H1 (cell line): ENCODE results near the gene SHC3. TPM values are rescaled to one million over a fixed set of nuclear protein-coding genes. Genes with fewer than 3 reads are reported as not detected.

Experiments used
- CTCF ChIA-PET: fragments of 300-600 bp; sonication (Branson Sonifier 250); formaldehyde crosslinking; loops from one replicate; lab custom pipeline; 2021; ENCODE audit not compliant: partially characterized antibody; lab: Charles Lee
- POLR2A ChIA-PET: fragments of 300-600 bp; sonication (Branson Sonifier 250); formaldehyde crosslinking; loops from one replicate; lab custom pipeline; 2021; ENCODE audit warnings: inconsistent platforms; ENCODE audit not compliant: partially characterized antibody; lab: Charles Lee
- DNase-seq, 2 experiments: peaks; one replicate each; pipeline versions ENCODE4 v3.0.0 to v3.0.0-alpha.2; 2010 to 2022; ENCODE audit warnings: low spot score in 2 of 2, low read depth in 1 of 2, mixed read lengths in 1 of 2
- FAIRE-seq: peaks from 2 replicates; lab custom pipeline; 2011; peaks lifted over from hg19 to GRCh38; lab: Jason Lieb, UNC
- H2AFZ ChIP-seq: 2 replicates; pipeline ENCODE4 v1.8.1; 2012; ENCODE audit warnings: low read length, inconsistent platforms
- H2AK5ac ChIP-seq: 2 replicates; pipeline ENCODE4 v1.6.1; 2013; ENCODE audit warnings: low read depth, low read length
- H2BK120ac ChIP-seq: replicated peaks from 2 replicates; pipeline ENCODE3; 2013; ENCODE audit warnings: low read depth, low read length, inconsistent platforms
- H2BK12ac ChIP-seq: 2 replicates; pipeline ENCODE4 v1.6.1; 2013; ENCODE audit warnings: low read depth, low read length
- H2BK15ac ChIP-seq: 2 replicates; pipeline ENCODE4 v1.6.1; 2013; ENCODE audit warnings: low read length
- H2BK20ac ChIP-seq: 2 replicates; pipeline ENCODE4 v1.6.1; 2013; ENCODE audit warnings: low read length
- H2BK5ac ChIP-seq: 2 replicates; pipeline ENCODE4 v1.6.1; 2013; ENCODE audit warnings: low read depth, low read length
- H3K14ac ChIP-seq: 2 replicates; pipeline ENCODE4 v1.6.1; 2013; ENCODE audit warnings: inconsistent platforms; ENCODE audit not compliant: insufficient read length
- H3K18ac ChIP-seq: 2 replicates; pipeline ENCODE4 v1.6.1; 2013; ENCODE audit warnings: low read length; ENCODE audit errors: extremely low read depth
- H3K23ac ChIP-seq: 2 replicates; pipeline ENCODE4 v1.6.1; 2013; ENCODE audit warnings: inconsistent platforms; ENCODE audit not compliant: insufficient read length
- H3K23me2 ChIP-seq: 2 replicates; pipeline ENCODE4 v1.6.1; 2013; ENCODE audit warnings: low read depth, low read length
- H3K27ac ChIP-seq: 2 replicates; pipeline ENCODE4 v1.6.1; 2011; ENCODE audit warnings: low read depth, low read length, inconsistent platforms
- H3K27me3 ChIP-seq, 4 experiments: replicated peaks in 1 of 4; 1 replicate in 1 of 4; 2 replicates in 3 of 4; pipeline versions ENCODE4 v1.6.1 to v1.8.1; 2011 to 2013; ENCODE audit warnings: low read length in 3 of 4, mild to moderate bottlenecking in 3 of 4, inconsistent platforms in 2 of 4, mixed read lengths in 2 of 4, moderate library complexity in 1 of 4; ENCODE audit not compliant: control insufficient read depth in 3 of 4, insufficient read depth in 3 of 4; ENCODE audit errors: extremely low read depth in 1 of 4
- H3K36me3 ChIP-seq, 4 experiments: 2 replicates each; pipeline versions ENCODE4 v1.6.1 to v1.8.1; 2011 to 2013; ENCODE audit warnings: mild to moderate bottlenecking in 4 of 4, low read length in 3 of 4, moderate library complexity in 2 of 4, control low read depth in 1 of 4, inconsistent platforms in 1 of 4; ENCODE audit not compliant: insufficient read depth in 4 of 4, control insufficient read depth in 2 of 4
- H3K4ac ChIP-seq: replicated peaks from 2 replicates; pipeline ENCODE3; 2013; ENCODE audit warnings: low read length, low read depth, mixed read lengths, inconsistent platforms; ENCODE audit not compliant: insufficient read length
- H3K4me1 ChIP-seq, 4 experiments: replicated peaks in 1 of 4; 1 replicate in 1 of 4; 2 replicates in 3 of 4; pipeline versions ENCODE4 v1.6.1 to v1.8.1; 2011 to 2013; ENCODE audit warnings: low read length in 3 of 4, inconsistent platforms in 2 of 4, mixed read lengths in 1 of 4; ENCODE audit not compliant: insufficient read depth in 4 of 4, control insufficient read depth in 3 of 4
- H3K4me2 ChIP-seq, 2 experiments: 2 replicates each; pipeline versions ENCODE4 v1.6.1 to v1.8.1; 2011 to 2013; ENCODE audit warnings: low read depth in 2 of 2, low read length in 2 of 2, control low read depth in 1 of 2, inconsistent platforms in 1 of 2, mild to moderate bottlenecking in 1 of 2; ENCODE audit not compliant: insufficient read depth in 1 of 2
- H3K4me3 ChIP-seq, 4 experiments: fragments of 200-600, 300-600 bp in 1 of 4; sonication (generic), shearing (Covaris generic), sonication (Bioruptor Twin) in 1 of 4; 2 replicates each; pipeline versions ENCODE4 v1.5.1 to v1.8.1; 2011 to 2016; ENCODE audit warnings: low read length in 4 of 4, low read depth in 3 of 4, control low read depth in 2 of 4, inconsistent platforms in 2 of 4, mild to moderate bottlenecking in 2 of 4, mixed read lengths in 1 of 4, moderate library complexity in 1 of 4; ENCODE audit not compliant: insufficient read depth in 2 of 4; ENCODE audit errors: extremely low read depth in 1 of 4
- H3K56ac ChIP-seq: replicated peaks from 2 replicates; pipeline ENCODE3; 2013; ENCODE audit warnings: low read depth, mild to moderate bottlenecking, mixed read lengths, low read length, inconsistent platforms; ENCODE audit not compliant: insufficient read length
- H3K79me1 ChIP-seq: 2 replicates; pipeline ENCODE4 v1.6.1; 2013; ENCODE audit warnings: low read depth, low read length, control low read depth
- H3K79me2 ChIP-seq, 2 experiments: 2 replicates each; pipeline versions ENCODE4 v1.6.1 to v1.8.1; 2012 to 2013; ENCODE audit warnings: low read length in 2 of 2, mild to moderate bottlenecking in 2 of 2, inconsistent platforms in 1 of 2; ENCODE audit not compliant: insufficient read depth in 2 of 2, control insufficient read depth in 1 of 2
- H3K9ac ChIP-seq, 4 experiments: replicated peaks in 1 of 4; 1 replicate in 1 of 4; 2 replicates in 3 of 4; pipeline versions ENCODE4 v1.6.1 to v1.8.1; 2011 to 2013; ENCODE audit warnings: low read depth in 3 of 4, low read length in 3 of 4, control low read depth in 2 of 4, mild to moderate bottlenecking in 2 of 4, moderate library complexity in 2 of 4, inconsistent platforms in 1 of 4; ENCODE audit errors: extremely low read depth in 1 of 4
- H3K9me3 ChIP-seq, 2 experiments: 2 replicates each; pipeline versions ENCODE4 v1.6.1 to v1.8.1; 2012 to 2013; ENCODE audit warnings: mild to moderate bottlenecking in 2 of 2, moderate library complexity in 2 of 2, control low read depth in 1 of 2, inconsistent platforms in 1 of 2, low read depth in 1 of 2, low read length in 1 of 2, mixed read lengths in 1 of 2; ENCODE audit not compliant: insufficient read depth in 2 of 2
- H4K20me1 ChIP-seq, 2 experiments: replicated peaks in 1 of 2; 2 replicates each; pipeline versions ENCODE3 to v1.8.1; 2011 to 2013; ENCODE audit warnings: inconsistent platforms in 2 of 2, low read length in 2 of 2, mild to moderate bottlenecking in 1 of 2; ENCODE audit not compliant: insufficient read depth in 2 of 2, control insufficient read depth in 1 of 2
- H4K5ac ChIP-seq: 2 replicates; pipeline ENCODE4 v1.6.1; 2013; ENCODE audit warnings: low read length, low read depth, mixed read lengths, inconsistent platforms; ENCODE audit not compliant: insufficient read length
- H4K8ac ChIP-seq: 2 replicates; pipeline ENCODE4 v1.8.0; 2013; ENCODE audit warnings: mild to moderate bottlenecking, moderate library complexity, low read length, inconsistent platforms; ENCODE audit not compliant: insufficient read depth; ENCODE audit errors: extremely low read depth
- H4K91ac ChIP-seq: replicated peaks from 2 replicates; pipeline ENCODE3; 2013; ENCODE audit warnings: low read length, mixed read lengths, inconsistent platforms; ENCODE audit not compliant: insufficient read length
- ATF3 ChIP-seq: IDR thresholded peaks from 2 replicates; pipeline ENCODE4 v1.6.1; 2011; ENCODE audit warnings: low read depth, mild to moderate bottlenecking, low read length; ENCODE audit not compliant: insufficient read depth
- BACH1 ChIP-seq: IDR thresholded peaks from 2 replicates; pipeline ENCODE4 v1.6.1; 2012; ENCODE audit warnings: low read length, improper control_type of control experiment
- BCL11A ChIP-seq, 2 experiments: IDR thresholded peaks; one replicate each; pipeline ENCODE4 v1.6.1; 2011; ENCODE audit warnings: low read depth in 2 of 2, low read length in 2 of 2, mild to moderate bottlenecking in 2 of 2
- CBX8 ChIP-seq: fragments of 300-800, 300-1000 bp; sonication (generic); IDR thresholded peaks from 2 replicates; pipeline ENCODE4 v1.7.1; 2016; ENCODE audit warnings: low read depth, low read length, borderline replicate concordance
- CHD1 ChIP-seq: IDR thresholded peaks from 2 replicates; pipeline ENCODE4 v1.6.1; 2012; ENCODE audit warnings: low read depth, low read length, improper control_type of control experiment
- GABPA ChIP-seq: IDR thresholded peaks from 2 replicates; pipeline ENCODE4 v1.6.1; 2011; ENCODE audit warnings: mild to moderate bottlenecking, low read length, moderate library complexity, borderline replicate concordance; ENCODE audit not compliant: insufficient read depth
- JUN ChIP-seq: IDR thresholded peaks from 2 replicates; pipeline ENCODE4 v1.6.1; 2011; ENCODE audit warnings: low read depth, mild to moderate bottlenecking, improper control_type of control experiment, low read length
- KDM4A ChIP-seq: IDR thresholded peaks from one replicate; pipeline ENCODE4 v1.7.1; 2012; ENCODE audit warnings: low read depth, mild to moderate bottlenecking, moderate library complexity, low read length, inconsistent platforms; ENCODE audit not compliant: severe bottlenecking
- NANOG ChIP-seq: IDR thresholded peaks from 2 replicates; pipeline ENCODE4 v1.6.1; 2011; ENCODE audit warnings: low read length, low read depth, mild to moderate bottlenecking, inconsistent platforms; ENCODE audit not compliant: insufficient read depth, poor library complexity, severe bottlenecking
- POLR2A ChIP-seq, 2 experiments: IDR thresholded peaks; 1 replicate in 1 of 2; 2 replicates in 1 of 2; pipeline ENCODE4 v1.6.1; 2011; ENCODE audit warnings: low read depth in 2 of 2, low read length in 2 of 2, mild to moderate bottlenecking in 2 of 2; ENCODE audit errors: control extremely low read depth in 1 of 2
- POLR2AphosphoS5 ChIP-seq: IDR thresholded peaks from 2 replicates; pipeline ENCODE4 v1.6.1; 2011; ENCODE audit warnings: low read depth, low read length
- TAF1 ChIP-seq: IDR thresholded peaks from 2 replicates; pipeline ENCODE4 v1.6.1; 2011; ENCODE audit warnings: mild to moderate bottlenecking, low read depth, low read length
- TCF12 ChIP-seq: IDR thresholded peaks from 2 replicates; pipeline ENCODE4 v1.6.1; 2011; ENCODE audit warnings: low read depth, mild to moderate bottlenecking, low read length
- USF2 ChIP-seq: IDR thresholded peaks from 2 replicates; pipeline ENCODE4 v1.6.1; 2011; ENCODE audit warnings: low read length, improper control_type of control experiment
- polyA plus RNA-seq, 7 experiments: library from polyadenylated mRNA; depleted of rRNA in 3 of 7; stranded (reverse) in 5 of 7; unstranded in 2 of 7; fragments of >200 nt in 5 of 7; fragments of 200-250 nt in 2 of 7; gene quantifications; 1 replicate in 5 of 7; 2 replicates in 1 of 7; 4 replicates in 1 of 7; pipeline versions ENCODE4 v1.2.1 to v1.2.3, GENCODE V29; 2011 to 2013; ENCODE audit warnings: missing spikeins in 2 of 7, mixed read lengths in 2 of 7
- total RNA-seq: library from RNA; stranded (reverse); fragmentation: NEBNext Ultra II Directional; extraction: Animal tissue kit (Norgen Biotek cat#: 25700); gene quantifications from 2 replicates; pipeline ENCODE4 v1.2.1, GENCODE V29; 2021
- TF ChIP-seq, protein P1 (sequence below): IDR thresholded peaks from 2 replicates; pipeline ENCODE4 v1.6.1; 2012; ENCODE audit warnings: inconsistent platforms

SHC3 gene
- total and polyA plus RNA-seq, 2 of the 8 experiments (the other 6 are each of a cell fraction or from before 2014, with no cell fraction given), result 1.4 to 7.1 TPM

- H3K27me3 ChIP-seq, result no peaks in the 10 kb centered on the region
- no peak overlapping the region for H2BK15ac ChIP-seq
- no peak overlapping the region for H3K18ac ChIP-seq
- CTCF ChIA-PET, result no interaction called here
- no peak overlapping the region for H3K27ac ChIP-seq
- H4K20me1 ChIP-seq, result no peaks in the 10 kb centered on the region
- H3K56ac ChIP-seq, result no peak overlapping the region
- H3K4me1 ChIP-seq, result no peaks in the 10 kb centered on the region
- H2BK120ac ChIP-seq, result no peak overlapping the region
- H2BK5ac ChIP-seq, result no peak overlapping the region
- H3K79me2 ChIP-seq, result no peaks in the 10 kb centered on the region
- no peak for FAIRE-seq
- H3K23ac ChIP-seq, result no peak overlapping the region
- no peak overlapping the region for H3K4me3 ChIP-seq
- H2AK5ac ChIP-seq, result no peak overlapping the region
- H3K4me2 ChIP-seq, result no peak overlapping the region
- no peak overlapping the region for H4K91ac ChIP-seq
- POLR2A ChIA-PET, result no interaction called here
- no peaks in the 10 kb centered on the region for H3K79me1 ChIP-seq
- H3K14ac ChIP-seq, result no peak overlapping the region
- no peak overlapping the region for H2BK20ac ChIP-seq
- no peaks in the 10 kb centered on the region for H3K36me3 ChIP-seq
- no peaks in the 10 kb centered on the region for H3K23me2 ChIP-seq
- no peak overlapping the region for H4K5ac ChIP-seq
- H3K9me3 ChIP-seq, result 0 out of 4 replicates have a peak, but pooled peaks cover 0 to 3% of the 10 kb centered on the region in 2 experiments
- no peak overlapping the region for H3K4ac ChIP-seq
- H4K8ac ChIP-seq, result no peak overlapping the region
- H3K9ac ChIP-seq, result no peak overlapping the region
- H2BK12ac ChIP-seq, result no peak overlapping the region
- no peak for DNase-seq
- H2AFZ ChIP-seq, result no peak overlapping the region
- TF ChIP-seq KDM4A (no peak), BCL11A (IDR thresholded peaks at IDR 0.05; ENCODE audit: low read depth in 2 of 2, low read length in 2 of 2) (no peak), POLR2A (IDR thresholded peaks at IDR 0.05; ENCODE audit: control extremely low read depth in 1 of 2, low read depth in 2 of 2, low read length in 2 of 2) (no peak), TAF1 (no peak), CHD1 (no peak), USF2 (no peak), NANOG (no peak), JUN (no peak), CBX8 (no peak), BACH1 (no peak), GABPA (no peak), POLR2AphosphoS5 (no peak), ATF3 (no peak), TCF12 (no peak)
- TF ChIP-seq, protein P1, sequence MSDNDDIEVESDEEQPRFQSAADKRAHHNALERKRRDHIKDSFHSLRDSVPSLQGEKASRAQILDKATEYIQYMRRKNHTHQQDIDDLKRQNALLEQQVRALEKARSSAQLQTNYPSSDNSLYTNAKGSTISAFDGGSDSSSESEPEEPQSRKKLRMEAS, result no peak
Observed at GRCh38 chr9:89029788-89030187, 148.8 kb downstream of the SHC3 start.
